Measurements from ENCODE around the gene DSC2.

DSC2 gene

GRCh38 chr18:31101183-31102024 is 817 bp downstream of the DSC2 start:
- no peak for DNase-seq
- Histone ChIP-seq H3K36me3 (replicated peaks; ENCODE audit: insufficient read depth, low read length) (no peaks in the 10 kb centered on the region), H3K9me3 (replicated peaks; ENCODE audit: insufficient read depth, low read length) (no peaks in the 10 kb centered on the region), H3K4me3 (ENCODE audit: low read length) (peak overlapping the region; percentile 10; the same call in 1 of the 2 replicates), H3K4me1 (ENCODE audit: low read length) (no peaks in the 10 kb centered on the region), H3K79me2 (ENCODE audit: low read length) (no peaks in the 10 kb centered on the region), H2AFZ (ENCODE audit: low read length) (0 out of 2 replicates have a peak overlapping the region, but pooled peaks have one; percentile 19), H3K9me2 (replicated peaks; ENCODE audit: insufficient read depth, low read length) (no peaks in the 10 kb centered on the region), H3K27ac (ENCODE audit: low read length) (no peak overlapping the region), H3K4me2 (ENCODE audit: low read depth, low read length) (peak overlapping the region; percentile 32; the same call in 1 of the 2 replicates), H3K9ac (ENCODE audit: low read length) (no peak overlapping the region), H4K20me1 (ENCODE audit: insufficient read depth, low read length) (no peaks in the 10 kb centered on the region), H3K27me3 (replicated peaks; ENCODE audit: insufficient read depth, low read length) (no peaks in the 10 kb centered on the region), H3F3A (ENCODE audit: insufficient read depth, low read length) (no peaks in the 10 kb centered on the region)
- TF ChIP-seq CTCF (IDR thresholded peaks at IDR 0.05; ENCODE audit: low read length) (no peak), EZH2 (optimal IDR thresholded peaks at IDR 0.05; ENCODE audit: low read depth, low read length) (no peak), EZH2phosphoT487 (IDR thresholded peaks at IDR 0.05; ENCODE audit: low read length) (no peak)

GRCh38 chr18:31100436-31101182 is 1.6 kb downstream of the DSC2 start:
- Histone ChIP-seq H3K27ac (ENCODE audit: low read length) (no peak overlapping the region), H3K27me3 (replicated peaks; ENCODE audit: insufficient read depth, low read length) (no peaks in the 10 kb centered on the region), H3K9ac (ENCODE audit: low read length) (no peak overlapping the region), H3K79me2 (ENCODE audit: low read length) (no peaks in the 10 kb centered on the region), H4K20me1 (ENCODE audit: insufficient read depth, low read length) (no peaks in the 10 kb centered on the region), H3K9me3 (replicated peaks; ENCODE audit: insufficient read depth, low read length) (no peaks in the 10 kb centered on the region), H3K4me3 (ENCODE audit: low read length) (0 out of 2 replicates have a peak overlapping the region, but pooled peaks have one; percentile 10), H3K36me3 (replicated peaks; ENCODE audit: insufficient read depth, low read length) (no peaks in the 10 kb centered on the region), H3F3A (ENCODE audit: insufficient read depth, low read length) (no peaks in the 10 kb centered on the region), H3K4me2 (ENCODE audit: low read depth, low read length) (peak overlapping the region; percentile 21; the same call in 1 of the 2 replicates), H2AFZ (ENCODE audit: low read length) (no peak overlapping the region), H3K9me2 (replicated peaks; ENCODE audit: insufficient read depth, low read length) (no peaks in the 10 kb centered on the region), H3K4me1 (ENCODE audit: low read length) (no peaks in the 10 kb centered on the region)
- no peak for DNase-seq
- TF ChIP-seq EZH2phosphoT487 (IDR thresholded peaks at IDR 0.05; ENCODE audit: low read length): no peak
- TF ChIP-seq CTCF (IDR thresholded peaks at IDR 0.05; ENCODE audit: low read length): no peak
- no peak for TF ChIP-seq EZH2 (optimal IDR thresholded peaks at IDR 0.05; ENCODE audit: low read depth, low read length)

GRCh38 chr18:31099450-31100230 is 2.6 kb downstream of the DSC2 start:
- Histone ChIP-seq H3K9ac (ENCODE audit: low read length) (no peak overlapping the region), H3K27ac (ENCODE audit: low read length) (no peak overlapping the region), H2AFZ (ENCODE audit: low read length) (no peak overlapping the region), H3K27me3 (replicated peaks; ENCODE audit: insufficient read depth, low read length) (no peaks in the 10 kb centered on the region), H3F3A (ENCODE audit: insufficient read depth, low read length) (no peaks in the 10 kb centered on the region), H3K9me3 (replicated peaks; ENCODE audit: insufficient read depth, low read length) (no peaks in the 10 kb centered on the region), H3K9me2 (replicated peaks; ENCODE audit: insufficient read depth, low read length) (no peaks in the 10 kb centered on the region), H3K36me3 (replicated peaks; ENCODE audit: insufficient read depth, low read length) (no peaks in the 10 kb centered on the region), H3K4me1 (ENCODE audit: low read length) (no peaks in the 10 kb centered on the region), H3K4me3 (ENCODE audit: low read length) (no peak overlapping the region), H4K20me1 (ENCODE audit: insufficient read depth, low read length) (no peaks in the 10 kb centered on the region), H3K79me2 (ENCODE audit: low read length) (no peaks in the 10 kb centered on the region), H3K4me2 (ENCODE audit: low read depth, low read length) (no peak overlapping the region)
- TF ChIP-seq EZH2 (optimal IDR thresholded peaks at IDR 0.05; ENCODE audit: low read depth, low read length) (no peak), CTCF (IDR thresholded peaks at IDR 0.05; ENCODE audit: low read length) (no peak), EZH2phosphoT487 (IDR thresholded peaks at IDR 0.05; ENCODE audit: low read length) (no peak)
- DNase-seq: no peak

Data from MM.1S (cell line).